A673 (cell line): ENCODE results near the gene DIDO1. TPM values are rescaled to one million over a fixed set of nuclear protein-coding genes. Genes with fewer than 3 reads are reported as not detected.

Source experiments
- BruUV-seq: library from RNA; stranded (reverse); fragments of 400-500 nt; replicated peaks from 2 replicates; lab custom pipeline; 2021; lab: Mats Ljungman, UMichigan
- CTCF ChIA-PET: fragments of 300-600 bp; sonication (Branson Sonifier 250); formaldehyde crosslinking; loops from one replicate; lab custom pipeline; 2022; ENCODE audit warnings: antibody characterized with exemption; lab: Charles Lee
- POLR2A ChIA-PET: fragments of 300-600 bp; sonication (Branson Sonifier 250); formaldehyde crosslinking; loops from one replicate; lab custom pipeline; 2022; ENCODE audit warnings: antibody characterized with exemption; ENCODE audit not compliant: low non-redundant PET; lab: Charles Lee
- DNase-seq: peaks from one replicate; pipeline ENCODE4 v3.0.0-alpha.2; 2015; ENCODE audit warnings: low spot score
- H3K27ac ChIP-seq: fragments of 200-600 bp; sonication (generic); 2 replicates; pipeline ENCODE4 v1.5.1; 2016; ENCODE audit warnings: mixed run types, low read depth, mild to moderate bottlenecking, mixed read lengths, antibody characterized with exemption, low read length; ENCODE audit not compliant: poor library complexity, severe bottlenecking
- H3K27me3 ChIP-seq: fragments of 200-600 bp; sonication (generic); replicated peaks from 2 replicates; pipeline ENCODE4 v1.6.1; 2017; ENCODE audit warnings: mixed run types, low read depth, mild to moderate bottlenecking, mixed read lengths, antibody characterized with exemption, low read length; ENCODE audit not compliant: insufficient read depth, poor library complexity
- H3K36me3 ChIP-seq: fragments of 200-600 bp; sonication (generic); 2 replicates; pipeline ENCODE4 v1.6.1; 2016; ENCODE audit warnings: mixed run types, mild to moderate bottlenecking, mixed read lengths, antibody characterized with exemption, low read length; ENCODE audit not compliant: insufficient read depth, poor library complexity, severe bottlenecking
- H3K4me1 ChIP-seq: fragments of 200-600 bp; sonication (generic); 2 replicates; pipeline ENCODE4 v1.6.1; 2017; ENCODE audit warnings: mixed run types, mild to moderate bottlenecking, mixed read lengths, antibody characterized with exemption, low read length; ENCODE audit not compliant: insufficient read depth, poor library complexity, severe bottlenecking
- H3K4me3 ChIP-seq: fragments of 200-600 bp; sonication (generic); 2 replicates; pipeline ENCODE4 v1.5.1; 2016; ENCODE audit warnings: low read depth, mixed run types, mild to moderate bottlenecking, mixed read lengths, low read length; ENCODE audit not compliant: poor library complexity, severe bottlenecking
- H3K9me3 ChIP-seq: fragments of 200-600 bp; sonication (generic); 2 replicates; pipeline ENCODE4 v1.6.1; 2016; ENCODE audit warnings: mixed run types, low read depth, mild to moderate bottlenecking, mixed read lengths, antibody characterized with exemption, low read length; ENCODE audit not compliant: poor library complexity, severe bottlenecking
- EZH2 ChIP-seq: fragments of 200-600 bp; sonication (generic); IDR thresholded peaks from 2 replicates; pipeline ENCODE4 v1.6.1; 2017; ENCODE audit warnings: borderline replicate concordance, low read depth, mild to moderate bottlenecking, mixed read lengths, antibody characterized with exemption, low read length; ENCODE audit not compliant: poor library complexity, severe bottlenecking
- intact Hi-C: fragments of 100-400 bp; cut with micrococcal nuclease; formaldehyde crosslinking; loops from one replicate; pipeline ENCODE4 v1.10.0; 2022; ENCODE audit not compliant: unreplicated experiment
- total RNA-seq: library from RNA; stranded (reverse); gene quantifications from 2 replicates; pipeline ENCODE4 v1.2.3, GENCODE V29; 2021
- TF ChIP-seq, protein P1 (sequence below): fragments of 300-800, 200-600 bp; sonication (generic); conservative IDR thresholded peaks from 2 replicates; pipeline ENCODE4 v1.5.1; 2017; ENCODE audit warnings: low read depth, mild to moderate bottlenecking, antibody characterized with exemption, low read length, moderate library complexity, mixed read lengths

The DIDO1 gene
- total RNA-seq, 1 experiment from 2014 or later = 64.4 TPM

DNA sequence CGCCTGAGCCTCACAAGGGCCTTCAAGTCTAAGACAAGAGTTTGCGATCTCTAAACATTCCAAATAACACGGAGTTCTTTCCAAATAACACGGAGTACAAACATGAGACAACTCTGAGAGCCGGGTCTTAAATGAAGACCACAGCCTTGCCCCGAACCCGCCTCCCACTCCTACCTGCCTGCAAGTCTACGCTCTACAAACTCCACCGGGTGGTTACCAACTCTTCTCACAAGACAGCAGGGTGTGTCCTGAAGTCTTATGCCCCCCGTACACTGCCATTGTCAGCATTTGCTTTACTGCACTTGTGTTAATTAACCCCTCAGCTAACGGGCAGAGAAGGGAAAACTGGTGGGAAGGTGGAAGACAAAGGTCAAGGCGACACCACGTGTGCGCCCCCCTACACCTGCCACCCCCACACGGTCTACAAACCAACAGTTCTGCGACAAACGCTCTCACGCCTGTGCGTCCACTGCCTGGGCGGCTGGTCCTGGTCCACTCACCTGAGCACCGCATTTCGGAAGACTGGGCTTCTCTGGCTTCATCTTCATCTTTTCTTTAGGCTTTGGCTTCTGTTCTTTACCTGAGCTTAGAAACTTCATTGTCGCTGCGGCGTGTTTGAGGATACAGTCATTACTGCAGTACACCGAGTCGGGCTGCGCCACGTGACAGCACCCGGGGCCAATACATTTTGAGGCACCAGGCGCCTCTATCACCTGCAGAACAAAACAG, 19.5 kb downstream of the DIDO1 start:
- peaks cover 100% of the 10 kb centered on the region for H3K36me3 ChIP-seq
- H3K27ac ChIP-seq = no peak overlapping the region
- no peaks in the 10 kb centered on the region for H3K9me3 ChIP-seq
- H3K4me3 ChIP-seq = no peak overlapping the region
- DNase-seq = no peak
- H3K27me3 ChIP-seq = no peaks in the 10 kb centered on the region
- H3K4me1 ChIP-seq = no peaks in the 10 kb centered on the region
- TF ChIP-seq EZH2 = no peak
- TF ChIP-seq, protein P1, sequence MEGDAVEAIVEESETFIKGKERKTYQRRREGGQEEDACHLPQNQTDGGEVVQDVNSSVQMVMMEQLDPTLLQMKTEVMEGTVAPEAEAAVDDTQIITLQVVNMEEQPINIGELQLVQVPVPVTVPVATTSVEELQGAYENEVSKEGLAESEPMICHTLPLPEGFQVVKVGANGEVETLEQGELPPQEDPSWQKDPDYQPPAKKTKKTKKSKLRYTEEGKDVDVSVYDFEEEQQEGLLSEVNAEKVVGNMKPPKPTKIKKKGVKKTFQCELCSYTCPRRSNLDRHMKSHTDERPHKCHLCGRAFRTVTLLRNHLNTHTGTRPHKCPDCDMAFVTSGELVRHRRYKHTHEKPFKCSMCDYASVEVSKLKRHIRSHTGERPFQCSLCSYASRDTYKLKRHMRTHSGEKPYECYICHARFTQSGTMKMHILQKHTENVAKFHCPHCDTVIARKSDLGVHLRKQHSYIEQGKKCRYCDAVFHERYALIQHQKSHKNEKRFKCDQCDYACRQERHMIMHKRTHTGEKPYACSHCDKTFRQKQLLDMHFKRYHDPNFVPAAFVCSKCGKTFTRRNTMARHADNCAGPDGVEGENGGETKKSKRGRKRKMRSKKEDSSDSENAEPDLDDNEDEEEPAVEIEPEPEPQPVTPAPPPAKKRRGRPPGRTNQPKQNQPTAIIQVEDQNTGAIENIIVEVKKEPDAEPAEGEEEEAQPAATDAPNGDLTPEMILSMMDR = no peak
- CTCF ChIA-PET = interaction anchor here (0.9 to 1.1 kb wide), 2 partner anchors 17 to 32 kb away, joined by 3 read pairs; no protein-coding TSS in a partner anchor
- POLR2A ChIA-PET = no interaction called here
- no TSS peak for BruUV-seq
- intact Hi-C loops = no loop called here

GRCh38 chr20:62906209-62906608, 20.1 kb downstream of the DIDO1 start:
- no peaks in the 10 kb centered on the region for H3K27me3 ChIP-seq
- intact Hi-C loops = no loop called here
- H3K4me3 ChIP-seq = no peak overlapping the region
- POLR2A ChIA-PET = no interaction called here
- DNase-seq = no peak
- CTCF ChIA-PET = no interaction called here
- peaks cover 100% of the 10 kb centered on the region for H3K36me3 ChIP-seq
- no TSS peak for BruUV-seq
- H3K27ac ChIP-seq = no peak overlapping the region
- TF ChIP-seq, protein P1 = no peak
- no peak for TF ChIP-seq EZH2
- H3K9me3 ChIP-seq = no peaks in the 10 kb centered on the region
- H3K4me1 ChIP-seq = no peaks in the 10 kb centered on the region

- intact Hi-C loops = no loop called here
- ChIA-PET CTCF (no interaction called here), POLR2A (no interaction called here)
- H3K4me3 ChIP-seq = no peak overlapping the region
- H3K4me1 ChIP-seq = peaks cover under 1% of the 10 kb centered on the region
- H3K9me3 ChIP-seq = no peaks in the 10 kb centered on the region
- no TSS peak for BruUV-seq
- H3K36me3 ChIP-seq = peaks cover 98% of the 10 kb centered on the region
- H3K27ac ChIP-seq = no peak overlapping the region
- TF ChIP-seq EZH2 = no peak
- TF ChIP-seq, protein P1 = no peak
- DNase-seq = no peak
- H3K27me3 ChIP-seq = no peaks in the 10 kb centered on the region
Observed at GRCh38 chr20:62905536-62906117, 20.7 kb downstream of the DIDO1 start.
